SHP77 (cell line): ENCODE results near the gene ZNF69.
A peak's percentile ranks its signal among the peaks of the same experiment; 100 is the strongest.
"Not testable (repeated sequence)": the region's sequence is repeated elsewhere in the genome, so short reads cannot be mapped to it uniquely, and the experiment has no call there.

Experiments used
- DNase-seq, 2 experiments: peaks; one replicate each; lab custom pipeline; 2025; lab: John Stamatoyannopoulos, UW

ZNF69 gene

DNA sequence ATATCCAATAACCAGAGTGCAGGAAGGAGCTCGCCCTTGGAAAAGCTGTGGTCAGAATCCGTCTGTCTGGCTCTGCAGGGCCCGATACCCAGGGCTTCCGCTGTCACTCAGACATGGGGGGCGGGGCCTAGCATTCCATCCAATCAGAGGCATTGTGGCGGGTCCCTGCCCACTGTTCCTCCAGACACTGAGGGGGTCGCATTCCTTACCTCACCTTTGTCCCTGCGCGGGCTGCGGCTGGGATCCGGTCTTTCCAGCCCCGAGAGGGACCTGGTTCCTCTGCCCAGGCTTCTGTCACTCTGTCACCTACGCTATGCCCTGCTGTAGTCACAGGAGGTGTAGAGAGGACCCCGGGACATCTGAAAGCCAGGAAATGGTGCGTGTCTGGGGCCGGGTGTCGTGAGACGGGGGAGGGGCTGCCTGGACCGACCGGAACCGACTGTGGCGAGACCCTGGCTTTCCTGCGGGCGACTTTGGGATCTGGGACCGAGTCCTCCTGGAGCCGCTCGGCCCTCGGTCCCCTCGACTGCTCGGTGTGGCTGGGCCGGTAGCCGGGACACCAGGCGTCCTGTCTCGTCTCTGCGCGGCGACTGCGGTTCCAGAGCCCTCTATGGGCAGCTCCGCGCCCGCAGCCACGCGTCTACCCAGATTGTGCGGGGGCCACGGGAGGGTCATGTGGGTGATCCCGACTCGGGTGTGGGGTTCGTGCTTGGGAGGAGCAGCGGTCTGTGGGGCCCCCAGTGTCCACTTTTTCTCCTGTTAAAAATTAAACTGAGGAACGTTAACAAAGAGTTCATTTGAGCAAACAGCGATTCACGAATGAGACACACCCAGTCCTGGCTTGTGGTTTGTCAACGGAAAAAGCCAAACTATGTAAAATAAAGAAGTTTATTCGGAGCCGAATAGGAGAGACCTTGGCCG is at the start of gene ZNF69:
Gene ZNF69 (plus strand): TSS at position 172 of the 921 bp plus-strand sequence. CDS start 142 bp downstream, at position 314.
- DNase-seq: peak; percentile 67 to 79

DNA sequence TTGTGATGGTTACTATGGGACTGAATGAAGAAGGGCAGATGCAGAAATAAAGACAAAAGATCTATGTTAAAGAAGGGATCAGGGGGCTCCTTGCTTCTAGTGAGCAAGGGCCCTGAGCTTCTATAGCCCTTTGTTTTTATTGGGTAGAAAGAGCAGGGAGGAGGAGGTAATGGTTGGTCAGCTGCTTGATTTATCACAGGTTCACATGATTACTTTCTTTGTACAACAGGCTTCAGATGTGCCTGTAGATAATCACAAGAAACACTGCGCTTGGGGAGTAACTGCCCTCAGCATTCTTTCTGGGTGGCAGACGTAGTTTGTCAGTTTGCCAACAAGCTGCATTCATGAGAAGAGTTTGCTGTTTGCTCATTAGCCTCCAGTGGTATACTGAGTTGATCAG is 43.9 kb upstream of the ZNF69 start:
- no peak for DNase-seq

DNA sequence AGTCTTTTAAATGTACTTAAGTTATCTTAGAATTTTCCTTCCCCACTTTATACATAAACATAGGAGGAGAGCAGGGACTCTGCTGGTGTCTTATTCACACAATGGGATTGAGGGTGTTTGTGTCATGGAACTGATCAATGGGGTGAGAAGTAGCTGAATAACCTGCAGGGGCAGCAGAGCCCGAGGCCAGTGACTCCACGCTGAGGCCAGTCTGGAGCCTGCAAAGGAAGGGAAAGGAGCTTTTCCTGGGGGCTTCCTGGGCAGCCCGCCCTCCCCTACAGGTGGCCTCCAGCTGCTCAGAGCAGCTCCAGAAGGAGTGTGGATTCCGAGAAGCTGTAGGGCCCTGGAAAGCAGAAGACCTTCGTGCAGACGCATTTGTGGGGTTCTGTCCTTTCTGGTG is 40.0 kb upstream of the ZNF69 start:
- peak in 1 of 2 experiments; percentile 45 for DNase-seq

DNA sequence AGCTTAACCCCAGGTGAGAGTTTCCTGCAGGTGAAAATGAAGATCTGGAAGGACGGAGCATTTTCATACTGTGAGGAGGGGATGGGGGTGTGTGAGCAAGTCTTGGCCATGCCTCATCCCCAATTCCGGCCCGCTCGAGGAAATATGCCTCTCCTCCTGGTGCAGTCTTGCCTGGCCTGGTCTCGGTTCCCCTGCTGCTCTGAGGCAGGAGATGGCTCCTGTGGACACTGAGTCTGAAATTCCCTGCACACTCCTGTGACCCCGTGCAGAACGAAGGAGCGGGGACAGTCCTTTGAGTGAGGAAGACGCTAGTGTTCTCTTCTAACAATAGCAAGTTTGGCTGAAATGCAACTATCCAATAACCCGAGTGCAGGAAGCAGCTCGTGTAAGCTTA is 39.4 kb upstream of the ZNF69 start:
- no peak for DNase-seq

DNA sequence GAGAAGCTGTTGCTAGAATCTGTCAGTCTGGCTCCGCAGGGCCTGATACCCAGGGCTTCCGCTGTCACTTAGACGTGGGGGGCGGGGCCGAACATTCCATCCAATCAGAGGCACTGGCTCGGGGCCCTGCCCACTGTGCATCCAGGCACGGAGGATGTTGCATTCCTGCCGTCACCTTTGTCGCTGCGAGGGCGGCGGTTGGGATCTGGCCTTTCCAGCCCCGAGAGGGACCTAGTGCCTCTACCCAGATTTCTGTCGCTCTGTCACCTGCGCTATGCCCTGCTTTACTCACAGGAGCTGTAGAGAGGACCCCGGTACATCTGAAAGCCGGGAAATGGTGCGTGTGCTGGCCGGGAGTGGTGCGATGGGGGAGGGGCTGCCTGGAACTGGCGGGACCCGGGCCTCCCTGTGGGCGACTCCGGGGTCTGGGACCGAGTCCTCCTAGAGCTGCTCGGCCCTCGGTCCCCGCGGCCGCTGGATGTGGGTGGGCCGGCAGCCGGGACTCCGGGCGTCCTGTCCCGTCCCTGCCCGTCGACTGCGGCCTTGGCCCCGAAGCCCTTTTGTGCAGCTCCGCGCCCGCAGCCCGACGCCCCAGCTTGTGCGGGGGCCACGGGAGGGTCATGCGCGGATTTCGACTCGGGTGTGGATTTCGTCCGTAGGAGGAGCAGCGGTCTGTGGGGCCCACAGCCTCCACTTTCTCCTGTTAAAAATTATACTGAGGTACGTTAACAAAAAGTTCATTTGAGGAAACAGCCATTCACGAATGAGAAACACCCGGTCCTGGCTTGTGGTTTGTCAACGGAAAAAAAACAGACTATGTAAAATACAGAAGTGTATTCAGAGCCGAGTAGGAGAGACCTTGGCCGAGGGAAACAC is 38.8 kb upstream of the ZNF69 start, which contains the start of gene ZNF439:
Gene ZNF439 (plus strand): TSS at position 133 of the 876 bp plus-strand sequence. CDS start 142 bp downstream, at position 275.
- peak; percentile 86 to 93 for DNase-seq

DNA sequence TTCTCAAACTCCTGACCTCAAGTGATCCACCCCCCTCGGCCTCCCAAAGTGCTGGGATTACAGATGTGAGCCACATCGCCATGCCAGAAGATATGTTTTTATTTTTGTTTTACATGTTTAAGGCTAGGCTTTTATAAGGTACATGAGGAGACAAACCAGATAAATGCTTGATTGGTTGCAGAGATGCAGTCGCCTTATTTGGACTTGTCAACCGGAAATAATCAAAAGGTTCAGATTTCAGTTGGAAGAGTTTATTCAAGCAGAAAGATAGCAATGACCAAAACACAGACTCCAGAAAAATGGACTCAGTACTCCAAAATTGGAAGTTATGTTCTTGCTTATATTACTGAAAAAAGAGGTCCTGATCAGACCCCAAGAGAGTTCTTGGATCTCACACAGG is 37.3 kb upstream of the ZNF69 start:
- DNase-seq: not testable (repeated sequence)

DNA sequence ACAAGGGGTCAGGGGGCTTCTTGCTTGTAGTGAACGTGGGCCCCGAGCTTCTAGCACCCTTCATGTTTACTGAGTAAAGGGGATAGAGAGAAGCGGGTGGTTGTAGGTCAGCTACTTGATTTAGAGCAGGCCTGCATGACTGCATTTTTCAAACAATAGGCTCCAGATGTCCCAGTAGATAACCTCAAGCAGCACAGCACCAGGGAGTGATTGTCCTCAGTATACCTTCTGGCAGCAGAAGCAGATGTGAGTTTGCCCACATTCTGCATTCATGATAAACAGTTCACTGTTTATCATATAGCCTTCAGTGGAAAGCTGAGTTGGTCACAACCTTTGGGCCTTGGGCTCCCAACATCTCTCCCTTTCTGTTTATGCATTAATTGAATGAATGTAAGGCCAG is 34.2 kb upstream of the ZNF69 start:
- DNase-seq: no peak

DNA sequence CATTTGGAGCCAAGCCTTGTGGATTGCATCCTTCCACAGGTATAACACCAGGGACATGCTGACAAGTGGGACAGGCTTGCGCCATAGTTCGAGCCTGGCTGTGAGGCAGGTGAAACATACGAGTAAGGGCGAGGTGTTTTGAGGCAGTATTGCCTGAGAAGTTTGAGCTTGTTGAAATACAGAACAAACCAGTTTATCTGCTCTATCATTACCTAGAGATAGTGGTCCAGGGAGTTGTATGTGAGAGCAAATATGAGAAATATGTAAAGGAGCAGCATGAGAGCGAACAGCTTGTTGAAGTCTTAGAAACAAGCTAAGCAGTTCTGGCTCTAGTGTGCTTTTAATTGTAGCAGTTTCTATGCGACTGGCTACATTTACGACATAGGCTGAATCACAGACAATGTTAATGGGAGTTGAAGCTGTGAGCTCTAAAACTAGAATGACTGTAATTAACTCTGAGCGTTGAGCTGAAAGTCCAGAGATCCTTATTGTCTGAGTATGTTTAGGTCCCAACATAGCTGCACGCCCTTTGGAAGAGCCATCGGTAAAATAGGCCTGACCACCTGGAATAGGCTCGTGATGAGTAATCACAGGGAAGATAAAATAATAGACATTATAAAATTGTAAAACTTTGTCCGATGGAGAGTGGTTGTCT is 30.9 kb upstream of the ZNF69 start:
- DNase-seq: no peak

DNA sequence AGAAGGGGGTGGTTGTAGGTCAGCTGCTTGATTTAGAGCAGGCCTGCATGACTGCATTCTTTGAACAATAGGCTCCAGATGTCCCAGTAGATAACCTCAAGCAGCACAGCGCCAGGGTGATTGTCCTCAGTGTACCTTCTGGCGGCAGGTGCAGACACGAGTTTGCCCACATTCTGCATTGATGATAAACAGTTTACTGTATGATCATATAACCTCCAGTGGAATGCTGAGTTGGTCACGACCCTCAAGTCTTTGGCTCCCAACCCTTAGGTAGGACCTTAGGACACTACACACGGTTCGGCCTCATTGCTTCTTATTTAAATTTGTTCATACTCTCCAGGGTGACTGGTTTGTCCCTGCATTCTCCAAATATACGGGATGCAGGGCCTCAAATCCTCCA is 26.9 kb upstream of the ZNF69 start:
- no peak for DNase-seq

DNA sequence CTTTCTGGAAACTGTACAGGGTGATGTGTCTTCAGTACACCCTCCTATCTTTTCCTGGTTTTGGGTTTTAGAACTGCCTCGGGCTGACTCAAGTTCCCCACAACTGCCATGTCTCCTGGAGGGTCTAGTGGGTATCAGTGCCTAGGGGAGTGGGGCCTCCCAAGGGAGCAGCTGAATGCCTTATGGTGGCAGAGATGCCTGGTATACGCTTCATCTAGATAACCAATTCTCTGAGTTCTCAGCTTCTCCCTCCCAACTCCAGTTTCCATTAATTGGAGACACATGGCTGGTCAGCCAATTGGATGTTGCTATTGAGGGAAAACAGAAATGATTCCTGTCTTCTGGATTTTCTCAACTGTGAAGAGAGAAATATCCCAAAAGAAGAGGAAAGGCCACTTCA is 26.3 kb upstream of the ZNF69 start:
- DNase-seq: no peak

DNA sequence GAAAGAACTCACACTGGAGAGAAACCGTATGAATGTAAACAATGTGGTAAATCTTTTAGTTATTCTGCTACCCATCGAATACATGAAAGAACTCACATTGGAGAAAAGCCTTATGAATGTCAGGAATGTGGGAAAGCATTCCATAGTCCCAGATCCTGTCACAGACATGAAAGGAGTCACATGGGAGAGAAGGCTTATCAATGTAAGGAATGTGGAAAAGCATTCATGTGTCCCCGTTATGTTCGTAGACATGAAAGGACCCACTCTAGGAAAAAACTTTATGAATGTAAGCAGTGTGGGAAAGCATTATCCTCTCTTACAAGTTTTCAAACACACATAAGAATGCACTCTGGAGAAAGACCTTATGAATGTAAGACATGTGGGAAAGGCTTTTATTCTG is 19.8 kb upstream of the ZNF69 start:
- not testable (repeated sequence) for DNase-seq

DNA sequence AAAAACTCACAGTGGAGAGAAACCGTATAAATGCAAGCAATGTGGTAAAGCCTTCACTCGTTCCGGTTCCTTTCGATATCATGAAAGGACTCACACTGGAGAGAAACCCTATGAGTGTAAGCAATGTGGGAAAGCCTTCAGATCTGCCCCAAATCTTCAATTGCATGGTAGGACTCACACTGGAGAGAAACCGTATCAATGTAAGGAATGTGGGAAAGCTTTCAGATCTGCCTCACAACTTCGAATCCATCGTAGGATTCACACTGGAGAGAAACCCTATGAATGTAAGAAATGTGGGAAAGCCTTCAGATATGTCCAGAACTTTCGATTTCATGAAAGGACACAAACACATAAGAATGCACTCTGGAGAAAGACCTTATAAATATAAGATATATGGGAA is 19.4 kb upstream of the ZNF69 start:
- no peak for DNase-seq

DNA sequence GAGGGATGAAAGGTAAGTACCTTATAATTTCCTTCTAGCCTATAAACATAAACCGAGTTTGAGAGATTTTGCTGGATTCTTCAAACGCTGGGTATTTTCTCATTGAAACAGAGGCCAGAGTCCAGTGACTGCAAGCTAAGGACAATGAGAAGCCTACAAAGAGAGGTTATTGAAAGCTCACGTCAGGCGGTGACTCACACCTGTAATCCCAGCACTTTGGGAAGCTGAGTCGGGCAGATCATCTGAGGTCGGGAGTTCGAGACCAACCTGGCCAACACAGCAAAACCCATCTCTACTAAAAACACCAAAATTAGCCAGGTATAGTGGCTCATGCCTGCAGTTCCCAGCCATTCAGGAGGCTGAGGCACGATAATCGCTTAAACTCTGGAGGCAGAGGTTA is 15.0 kb upstream of the ZNF69 start:
- DNase-seq: no peak

DNA sequence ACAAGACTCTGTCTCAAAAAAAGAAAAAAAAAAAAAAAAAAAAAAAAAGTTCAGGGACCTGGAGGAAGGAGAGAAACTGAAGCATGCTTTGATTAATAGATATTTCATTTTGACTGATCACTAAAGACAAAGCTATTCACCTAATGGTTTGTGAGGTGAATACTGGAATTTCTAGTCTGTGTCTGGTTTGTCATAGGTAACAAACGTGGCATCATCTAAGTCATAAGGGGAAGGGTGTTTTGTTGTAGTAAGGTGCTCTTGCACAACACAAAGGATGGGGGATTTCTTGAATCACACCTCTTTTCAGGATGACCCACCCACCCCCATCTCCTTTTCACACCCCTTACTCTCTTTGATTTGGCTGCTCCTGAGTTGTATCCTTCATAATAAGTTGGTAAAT is 13.8 kb upstream of the ZNF69 start:
- no peak for DNase-seq

DNA sequence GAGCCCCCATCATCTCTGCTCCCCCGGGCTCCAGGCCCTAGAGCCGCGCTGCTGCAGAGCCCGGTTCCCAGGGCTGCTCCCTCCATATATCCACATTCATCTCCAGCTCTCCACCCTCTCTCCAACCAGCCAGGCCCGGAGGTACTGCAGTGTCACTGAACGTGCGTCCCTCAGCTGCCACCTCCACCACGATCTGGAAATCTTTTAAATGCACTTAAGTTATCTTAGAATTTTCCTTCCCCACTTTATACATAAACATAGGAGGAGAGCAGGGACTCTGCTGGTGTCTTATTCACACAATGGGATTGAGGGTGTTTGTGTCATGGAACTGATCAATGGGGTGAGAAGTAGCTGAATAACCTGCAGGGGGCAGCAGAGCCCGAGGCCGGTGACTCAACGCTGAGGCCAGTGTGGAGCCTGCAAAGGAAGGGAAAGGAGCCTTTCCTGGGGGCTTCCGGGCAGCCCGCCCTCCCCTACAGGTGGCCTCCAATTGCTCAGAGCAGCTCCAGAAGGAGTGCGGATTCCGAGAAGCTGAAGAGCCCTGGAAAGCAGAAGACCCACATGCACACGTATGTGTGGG is 7.8 kb upstream of the ZNF69 start:
- not testable (repeated sequence) for DNase-seq

DNA sequence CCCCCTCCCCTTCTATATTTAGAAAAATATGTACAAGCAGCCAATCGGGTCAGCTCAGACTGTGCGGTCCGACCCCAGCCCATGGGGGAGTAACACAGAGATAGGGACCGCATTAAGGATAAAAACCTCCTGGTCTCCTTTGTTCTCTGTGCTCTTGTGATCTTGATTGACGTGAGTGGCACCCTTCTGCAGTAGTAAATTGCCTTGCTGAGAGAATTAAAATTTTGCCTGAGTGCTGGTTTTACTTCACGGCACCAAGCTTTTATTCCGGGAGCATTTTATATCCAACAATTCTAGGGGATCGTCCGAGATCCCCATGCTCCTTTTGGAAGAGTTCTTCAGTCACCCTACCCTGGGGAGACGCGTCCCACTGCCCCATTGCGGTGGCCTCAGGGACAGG is 7.0 kb upstream of the ZNF69 start:
- DNase-seq: no peak

DNA sequence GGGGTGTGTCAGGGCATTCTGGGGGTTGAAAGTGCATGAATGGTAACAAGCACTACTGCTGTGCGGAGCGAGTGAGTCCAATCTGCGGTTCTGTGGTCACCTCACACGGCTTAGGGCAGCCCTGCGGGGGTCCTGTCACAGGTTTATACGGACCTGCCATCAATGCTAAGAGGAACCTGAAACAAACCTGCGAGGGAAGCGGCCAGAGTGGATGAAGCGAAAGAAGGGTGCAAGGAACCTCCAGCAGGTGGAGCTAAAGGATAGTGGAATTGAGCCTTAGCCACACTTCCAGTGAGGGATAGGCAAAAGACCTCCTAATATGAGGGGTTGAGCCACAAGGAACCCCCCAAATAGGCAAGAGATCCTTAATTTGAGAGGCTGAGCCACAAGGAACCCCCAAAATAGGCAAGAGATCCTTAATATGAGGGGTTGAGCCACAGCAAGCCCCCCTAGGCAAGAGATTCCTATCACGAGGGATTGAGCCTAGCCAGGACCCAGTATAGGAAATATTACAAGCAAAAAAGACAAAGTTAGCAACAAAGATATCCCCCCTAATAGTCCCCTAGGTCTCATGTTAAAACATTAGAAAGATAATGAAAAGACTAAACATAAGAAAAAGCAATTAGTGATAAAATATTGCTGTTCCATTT is 6.3 kb upstream of the ZNF69 start:
- DNase-seq: peak; percentile 47 to 67

DNA sequence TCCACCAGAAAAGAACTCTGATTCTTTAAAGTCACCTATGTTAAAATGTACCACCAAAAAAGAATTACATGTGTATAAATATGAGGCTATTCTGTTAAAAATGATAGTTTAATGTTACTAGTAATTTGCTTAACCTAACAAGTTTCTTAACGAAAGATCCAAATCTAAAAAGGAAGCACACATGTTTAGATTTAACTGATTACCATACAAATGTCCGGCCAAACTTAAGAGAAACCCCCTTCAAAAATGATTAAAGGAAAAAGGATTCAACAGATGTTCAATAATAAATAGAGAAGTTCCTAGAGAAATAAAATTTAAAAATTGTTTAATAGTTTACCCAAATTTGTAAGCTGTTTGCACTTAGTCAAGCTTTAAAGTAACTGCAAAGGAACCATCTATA is 5.0 kb upstream of the ZNF69 start:
- DNase-seq: no peak

DNA sequence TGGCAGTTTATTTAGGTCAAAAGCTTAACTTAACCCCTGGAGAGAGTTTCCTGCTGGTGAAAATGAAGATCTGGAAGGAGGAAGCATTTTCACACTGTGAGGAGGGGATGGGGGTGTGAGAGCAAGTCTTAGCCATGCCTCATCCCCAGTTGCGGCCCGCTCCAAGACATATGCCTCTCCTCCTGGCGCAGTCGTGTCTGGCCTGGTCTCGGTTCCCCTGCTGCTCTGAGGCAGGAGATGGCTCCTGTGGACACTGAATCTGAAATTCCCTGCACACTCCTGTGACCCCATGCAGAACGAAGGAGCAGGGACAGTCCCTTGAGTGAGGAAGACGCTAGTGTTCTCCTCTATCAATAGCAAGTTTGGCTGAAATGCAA is 360 bp upstream of the ZNF69 start:
- DNase-seq: no peak

DNA sequence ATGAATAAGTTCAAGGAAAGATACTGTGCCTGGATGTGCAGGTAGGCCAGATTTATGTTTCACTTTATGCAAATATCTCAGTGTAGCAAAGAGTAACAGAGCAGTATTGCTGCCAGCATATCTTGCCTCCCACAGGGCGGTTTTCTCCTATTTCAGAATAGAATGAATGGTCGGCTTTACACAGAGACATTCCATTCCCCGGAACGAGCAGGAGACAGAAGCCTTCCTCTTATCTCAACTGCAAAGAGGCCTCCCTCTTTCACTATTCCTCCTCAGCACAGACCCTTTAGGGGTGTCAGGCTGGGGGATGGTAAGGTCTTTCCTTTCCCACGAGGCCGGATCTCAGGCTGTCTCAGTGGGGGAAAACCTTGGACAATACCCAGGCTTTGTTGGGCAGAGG is 2.3 kb downstream of the ZNF69 start:
- not testable (repeated sequence) for DNase-seq

DNA sequence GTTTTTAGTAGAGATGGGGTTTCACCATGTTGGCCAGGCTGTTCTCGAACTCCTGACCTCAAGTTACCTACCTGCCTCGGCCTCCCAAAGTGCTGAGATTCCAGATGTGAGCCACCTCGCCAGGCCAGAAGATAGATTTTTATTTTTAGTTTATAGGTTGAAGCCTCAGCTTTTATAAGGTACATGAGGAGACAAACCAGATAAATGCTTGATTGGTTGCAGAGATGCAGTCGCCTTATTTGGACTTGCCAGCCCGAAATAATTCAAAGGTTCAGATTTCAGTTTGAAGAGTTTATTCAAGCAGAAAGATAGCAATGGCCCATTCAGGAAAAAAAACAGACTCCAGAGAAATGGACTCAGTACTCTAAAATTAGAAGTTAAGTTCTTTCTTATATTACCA is 3.1 kb downstream of the ZNF69 start:
- DNase-seq: no peak
